GM21619 (cell line): ENCODE results near the gene FNDC1.
"Not testable (repeated sequence)": the region's sequence is repeated elsewhere in the genome, so short reads cannot be mapped to it uniquely, and the experiment has no call there.

Source experiments
- ATAC-seq: cut with Tn5 transposase; IDR thresholded peaks from one replicate; pipeline ENCODE4 v1.9.1; 2021; ENCODE audit not compliant: unreplicated experiment

FNDC1 gene

GRCh38 chr6:159169193-159169555 is at the start of gene FNDC1:
TSS of gene FNDC1 (plus strand) at chr6:159169400. CDS start at chr6:159169597, 197 bp downstream.
- ATAC-seq, result peak; percentile 58

- ATAC-seq, result no peak
These were observed 49.4 kb upstream of the FNDC1 start for GRCh38 chr6:159119791-159120190.

GRCh38 chr6:159121486-159121885 is 47.7 kb upstream of the FNDC1 start:
- no peak for ATAC-seq

- no peak for ATAC-seq
These were observed 46.7 kb upstream of the FNDC1 start for GRCh38 chr6:159122453-159122852.

- not testable (repeated sequence) for ATAC-seq
These were observed 45.4 kb upstream of the FNDC1 start for GRCh38 chr6:159123831-159124230.

- no peak for ATAC-seq
These were observed 44.1 kb upstream of the FNDC1 start for GRCh38 chr6:159125014-159125609.

- ATAC-seq, result no peak
These were observed 43.2 kb upstream of the FNDC1 start for GRCh38 chr6:159125951-159126352.

GRCh38 chr6:159126590-159126989 is 42.6 kb upstream of the FNDC1 start:
- no peak for ATAC-seq

GRCh38 chr6:159127701-159128100 is 41.5 kb upstream of the FNDC1 start:
- no peak for ATAC-seq

- no peak for ATAC-seq
These were observed 40.2 kb upstream of the FNDC1 start for GRCh38 chr6:159128978-159129377.

GRCh38 chr6:159130846-159131245 is 38.4 kb upstream of the FNDC1 start:
- ATAC-seq, result no peak

- no peak for ATAC-seq
These were observed 37.5 kb upstream of the FNDC1 start for GRCh38 chr6:159131709-159132108.

GRCh38 chr6:159132664-159133063 is 36.5 kb upstream of the FNDC1 start:
- ATAC-seq, result no peak

- peak; percentile 78 for ATAC-seq
These were observed 34.4 kb upstream of the FNDC1 start for GRCh38 chr6:159134701-159135364.

GRCh38 chr6:159137676-159138075 is 31.5 kb upstream of the FNDC1 start:
- ATAC-seq, result no peak

- ATAC-seq, result no peak
These were observed 26.7 kb upstream of the FNDC1 start for GRCh38 chr6:159142531-159142930.

GRCh38 chr6:159148641-159149040 is 20.6 kb upstream of the FNDC1 start:
- ATAC-seq, result no peak

- no peak for ATAC-seq
These were observed 19.6 kb upstream of the FNDC1 start for GRCh38 chr6:159149641-159150040.

- no peak for ATAC-seq
These were observed 17.8 kb upstream of the FNDC1 start for GRCh38 chr6:159151266-159151855.

GRCh38 chr6:159152041-159152440 is 17.2 kb upstream of the FNDC1 start:
- no peak for ATAC-seq

- no peak for ATAC-seq
These were observed 16.4 kb upstream of the FNDC1 start for GRCh38 chr6:159152782-159153181.

- no peak for ATAC-seq
These were observed 13.5 kb upstream of the FNDC1 start for GRCh38 chr6:159155679-159156078.

- no peak for ATAC-seq
These were observed 13.1 kb upstream of the FNDC1 start for GRCh38 chr6:159156089-159156488.
